GM08714 (cell line): ENCODE data around the gene UGT3A2.

Source experiments
- H3K4me3 ChIP-seq: fragments of 200-500 bp; sonication (Bioruptor generic); 2 replicates; pipeline ENCODE4 v1.5.1; 2014; ENCODE audit warnings: mild to moderate bottlenecking, low read length, inconsistent platforms
- ZNF274 ChIP-seq: IDR thresholded peaks from 2 replicates; pipeline ENCODE4 v1.6.1; 2012; ENCODE audit warnings: mild to moderate bottlenecking, low read depth, low read length

The UGT3A2 gene

GRCh38 chr5:35996076-35996475 is 70.6 kb downstream of the UGT3A2 start:
- TF ChIP-seq ZNF274 = no peak
- no peak overlapping the region for H3K4me3 ChIP-seq

GRCh38 chr5:35990941-35991611 is 75.6 kb downstream of the UGT3A2 start, which contains the start of gene UGT3A1:
Gene UGT3A1 (minus strand): TSS chr5:35991390. CDS start chr5:35991240, 150 bp downstream.
- TF ChIP-seq ZNF274 = no peak
- H3K4me3 ChIP-seq = no peak within 1 kb of the TSS

GRCh38 chr5:35990520-35990919 is 76.2 kb downstream of the UGT3A2 start:
- H3K4me3 ChIP-seq = no peak overlapping the region
- TF ChIP-seq ZNF274 = no peak

DNA sequence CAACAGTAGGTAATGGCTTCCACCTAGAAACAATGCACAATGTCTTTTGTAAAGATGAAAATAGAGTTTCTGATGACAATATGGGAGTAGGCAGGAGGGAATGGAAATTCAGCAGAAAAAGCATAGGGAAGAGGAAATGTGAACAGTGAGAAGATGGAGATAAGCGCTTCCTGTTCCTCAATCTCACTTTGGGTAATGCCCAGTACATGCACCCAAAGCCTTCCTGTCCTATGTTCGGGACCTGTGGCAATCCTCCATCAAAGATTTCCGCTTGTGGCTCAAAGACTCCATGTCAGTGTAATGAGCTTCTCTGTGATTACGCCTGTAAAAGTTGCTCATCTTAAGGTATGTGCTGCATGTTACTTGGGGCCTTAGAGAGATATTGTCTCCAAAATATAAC is 78.2 kb downstream of the UGT3A2 start:
- no peak overlapping the region for H3K4me3 ChIP-seq
- TF ChIP-seq ZNF274 = no peak

DNA sequence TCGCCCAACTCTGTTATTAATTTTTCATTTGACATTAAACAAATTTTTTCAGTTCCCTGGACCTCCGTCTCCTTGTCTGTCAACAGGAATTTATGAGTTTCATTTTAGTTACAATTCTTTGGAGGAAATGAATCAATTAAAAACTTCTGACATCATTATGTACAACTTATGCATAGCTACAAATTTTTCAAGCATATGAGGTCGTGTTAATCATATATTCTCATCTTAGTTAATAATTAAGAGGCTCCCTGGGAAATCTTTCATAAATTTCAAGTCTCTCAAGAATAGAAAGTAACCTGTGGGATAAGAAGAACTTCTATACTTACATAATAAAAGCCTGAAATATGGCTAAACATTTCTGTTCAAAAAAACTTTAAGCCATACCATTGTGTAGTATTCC is 78.9 kb downstream of the UGT3A2 start:
- no peak overlapping the region for H3K4me3 ChIP-seq
- no peak for TF ChIP-seq ZNF274
